ENCODE measurements around the gene ADAP1.
"Not testable (repeated sequence)": the region's sequence is repeated elsewhere in the genome, so short reads cannot be mapped to it uniquely, and the experiment has no call there.

Gene ADAP1

GRCh38 chr7:959740-960139 lies 5.3 kb upstream of the ADAP1 start:
- H3K36me3 ChIP-seq (ENCODE audit: control insufficient read depth, insufficient read depth, low read length); H3K27me3 ChIP-seq (ENCODE audit: control insufficient read depth, insufficient read depth, low read length); H3K9ac ChIP-seq (ENCODE audit: low read depth, low read length); H3K4me1 ChIP-seq (ENCODE audit: control insufficient read depth, insufficient read depth, low read length); H3K4me3 ChIP-seq (ENCODE audit: low read depth, low read length); H3K9me3 ChIP-seq (ENCODE audit: control insufficient read depth, insufficient read depth, low read length): not testable (repeated sequence)

DNA sequence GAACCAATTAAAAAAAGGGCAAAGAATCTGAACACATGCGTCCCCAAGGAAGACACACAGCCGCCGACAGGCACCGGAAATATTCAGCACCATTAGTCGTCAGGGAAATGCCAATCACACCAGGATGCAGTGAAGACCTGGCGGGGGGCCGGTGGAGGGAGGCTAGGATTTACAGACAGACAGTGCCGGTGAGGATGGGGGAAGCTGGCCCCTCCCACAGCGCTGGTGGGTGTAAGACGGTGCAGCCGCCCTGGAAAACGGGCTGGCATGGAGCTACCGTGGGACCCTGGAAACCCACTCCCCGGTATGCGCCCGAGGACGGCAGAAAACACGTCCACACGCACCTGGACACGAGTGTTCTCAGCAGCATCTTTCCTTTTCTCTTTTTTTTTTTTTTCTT lies 4.8 kb upstream of the ADAP1 start:
- H3K9me3 ChIP-seq (ENCODE audit: control insufficient read depth, insufficient read depth, low read length) = no peaks in the 10 kb centered on the region
- no peak overlapping the region for H3K4me3 ChIP-seq (ENCODE audit: low read depth, low read length)
- no peaks in the 10 kb centered on the region for H3K36me3 ChIP-seq (ENCODE audit: control insufficient read depth, insufficient read depth, low read length)
- H3K9ac ChIP-seq (ENCODE audit: low read depth, low read length) = no peak overlapping the region
- H3K4me1 ChIP-seq (ENCODE audit: control insufficient read depth, insufficient read depth, low read length) = peaks cover 2% of the 10 kb centered on the region
- peaks cover 3% of the 10 kb centered on the region for H3K27me3 ChIP-seq (ENCODE audit: control insufficient read depth, insufficient read depth, low read length)

DNA sequence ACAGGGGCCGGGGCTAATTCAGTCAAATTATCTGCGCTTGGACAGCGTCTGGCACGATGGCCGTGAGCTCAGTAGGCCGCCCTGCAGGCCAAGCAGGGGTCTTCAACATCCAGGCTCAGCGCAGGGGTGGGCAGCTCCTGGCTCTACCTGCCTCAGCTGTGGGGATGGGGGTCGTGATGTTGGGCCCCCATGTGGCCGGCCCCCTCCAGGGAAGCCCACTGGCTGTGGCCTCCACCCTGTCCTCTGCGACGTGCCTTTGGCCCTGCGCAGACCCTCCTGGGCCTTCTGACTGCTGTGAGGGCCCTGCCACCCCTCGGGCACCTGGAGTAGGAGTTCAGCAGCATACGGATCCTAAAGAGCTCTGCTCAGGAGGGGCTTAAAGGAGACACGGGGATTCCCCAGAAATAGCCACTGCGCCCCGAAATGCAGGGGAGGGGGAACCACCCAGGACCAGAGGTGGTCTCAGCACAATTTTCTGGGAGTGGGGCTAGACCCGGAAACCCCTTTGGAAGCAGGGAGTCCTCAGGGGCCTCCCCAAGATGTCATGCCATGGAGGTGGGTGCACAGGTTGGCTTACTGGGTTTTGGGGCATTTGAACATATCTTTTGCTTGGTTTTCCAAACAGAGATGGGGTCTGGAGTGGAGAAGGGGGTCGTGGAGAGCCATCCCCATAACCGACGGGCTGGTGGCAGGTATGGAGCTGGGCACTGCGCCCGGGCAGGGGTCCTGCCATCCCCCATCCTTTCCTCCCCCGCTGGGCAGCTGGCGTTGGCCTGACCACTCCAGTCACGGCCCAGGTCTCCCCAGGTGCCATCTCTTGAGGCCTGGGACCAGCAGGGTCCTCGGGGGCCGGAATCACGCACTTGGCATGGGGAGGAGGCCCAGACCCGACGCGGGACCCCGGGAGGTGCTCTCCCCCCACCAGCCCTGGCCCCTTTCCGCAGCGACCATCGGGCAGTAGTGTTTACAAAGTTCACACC lies 4.0 kb upstream of the ADAP1 start:
- Histone ChIP-seq H3K4me3 (ENCODE audit: low read depth, low read length) (no peak overlapping the region), H3K9me3 (ENCODE audit: control insufficient read depth, insufficient read depth, low read length) (no peaks in the 10 kb centered on the region), H3K36me3 (ENCODE audit: control insufficient read depth, insufficient read depth, low read length) (no peaks in the 10 kb centered on the region), H3K9ac (ENCODE audit: low read depth, low read length) (no peak overlapping the region), H3K4me1 (ENCODE audit: control insufficient read depth, insufficient read depth, low read length) (peaks cover under 1% of the 10 kb centered on the region), H3K27me3 (ENCODE audit: control insufficient read depth, insufficient read depth, low read length) (peaks cover 3% of the 10 kb centered on the region)

GRCh38 chr7:957418-958220 lies 3.1 kb upstream of the ADAP1 start:
- Histone ChIP-seq H3K27me3 (ENCODE audit: control insufficient read depth, insufficient read depth, low read length) (peaks cover 8% of the 10 kb centered on the region), H3K4me1 (ENCODE audit: control insufficient read depth, insufficient read depth, low read length) (no peaks in the 10 kb centered on the region), H3K9me3 (ENCODE audit: control insufficient read depth, insufficient read depth, low read length) (no peaks in the 10 kb centered on the region)

DNA sequence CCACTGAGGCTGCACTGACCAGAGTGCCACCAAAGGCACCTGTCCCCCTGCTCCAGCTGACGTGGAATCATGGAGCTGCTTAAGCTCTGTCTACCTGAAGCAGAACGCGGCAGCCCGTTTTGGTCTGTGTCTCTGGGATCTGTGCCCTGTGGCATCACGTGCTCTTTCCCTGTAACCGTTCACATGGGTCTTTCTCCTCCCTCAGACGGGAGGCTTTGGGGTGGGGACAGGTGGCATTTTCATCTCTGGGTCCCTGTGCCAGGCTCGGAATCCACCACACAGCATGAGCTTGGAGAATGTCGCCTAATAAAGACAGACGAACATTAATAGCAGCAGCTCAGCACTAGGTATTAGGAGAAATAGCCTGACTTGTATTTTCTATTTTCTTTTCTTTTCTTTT lies 1.6 kb upstream of the ADAP1 start:
- no peak overlapping the region for H3K4me3 ChIP-seq (ENCODE audit: low read depth, low read length)
- H3K9me3 ChIP-seq (ENCODE audit: control insufficient read depth, insufficient read depth, low read length) = no peaks in the 10 kb centered on the region
- H3K9ac ChIP-seq (ENCODE audit: low read depth, low read length) = no peak overlapping the region
- H3K4me1 ChIP-seq (ENCODE audit: control insufficient read depth, insufficient read depth, low read length) = no peaks in the 10 kb centered on the region
- peaks cover 8% of the 10 kb centered on the region for H3K27me3 ChIP-seq (ENCODE audit: control insufficient read depth, insufficient read depth, low read length)
- no peaks in the 10 kb centered on the region for H3K36me3 ChIP-seq (ENCODE audit: control insufficient read depth, insufficient read depth, low read length)

More at GRCh38 chr7:957418-958220, 3.1 kb upstream of the ADAP1 start:
- Histone ChIP-seq H3K36me3 (ENCODE audit: control insufficient read depth, insufficient read depth, low read length) (no peaks in the 10 kb centered on the region), H3K4me3 (ENCODE audit: low read depth, low read length) (no peak overlapping the region), H3K9ac (ENCODE audit: low read depth, low read length) (no peak overlapping the region)

DNA sequence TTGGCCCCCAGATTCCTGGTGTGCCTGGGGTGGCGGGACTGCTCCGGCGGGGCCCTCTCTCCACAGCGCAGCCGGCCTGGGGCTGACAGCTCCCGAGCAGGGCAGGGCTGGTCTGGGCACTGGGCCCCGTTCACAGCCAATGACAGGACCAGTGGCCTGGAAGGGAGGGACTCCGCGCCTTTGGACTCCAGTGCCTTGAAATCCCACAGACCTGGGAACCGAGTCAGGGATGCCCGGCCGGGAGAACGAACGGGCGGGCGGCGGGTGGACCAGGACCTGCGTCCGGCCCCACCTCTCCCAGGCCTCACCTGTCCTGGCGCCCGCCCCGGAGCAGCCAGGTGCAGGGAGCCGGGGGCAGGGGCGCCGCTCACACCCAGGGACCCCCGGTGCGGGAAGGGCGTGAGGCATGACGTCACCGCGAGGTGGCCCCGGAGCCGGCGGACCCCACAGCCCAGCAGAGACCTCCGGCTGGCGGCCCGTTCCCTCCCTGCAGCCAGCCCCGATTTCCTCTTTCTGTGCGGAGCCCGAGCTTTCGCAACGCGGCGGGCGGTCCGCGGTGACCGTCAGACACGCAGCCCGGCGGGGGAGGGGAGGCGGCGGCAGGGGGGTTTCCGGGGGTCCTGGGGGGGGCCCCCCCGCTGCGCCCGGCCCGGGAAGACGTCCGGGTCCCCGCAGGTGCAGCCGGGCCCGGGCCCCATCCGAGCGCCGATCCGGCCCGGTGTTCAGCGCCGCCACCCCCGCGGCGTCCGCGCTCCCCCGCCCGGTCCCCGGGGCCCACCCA lies 743 bp downstream of the ADAP1 start:
- H3K4me1 ChIP-seq (ENCODE audit: control insufficient read depth, insufficient read depth, low read length) = no peaks in the 10 kb centered on the region
- H3K9me3 ChIP-seq (ENCODE audit: control insufficient read depth, insufficient read depth, low read length) = no peaks in the 10 kb centered on the region
- H3K9ac ChIP-seq (ENCODE audit: low read depth, low read length) = no peak overlapping the region
- peaks cover 8% of the 10 kb centered on the region for H3K27me3 ChIP-seq (ENCODE audit: control insufficient read depth, insufficient read depth, low read length)
- no peaks in the 10 kb centered on the region for H3K36me3 ChIP-seq (ENCODE audit: control insufficient read depth, insufficient read depth, low read length)
- peak overlapping the region; percentile 37 for H3K4me3 ChIP-seq (ENCODE audit: low read depth, low read length)

DNA sequence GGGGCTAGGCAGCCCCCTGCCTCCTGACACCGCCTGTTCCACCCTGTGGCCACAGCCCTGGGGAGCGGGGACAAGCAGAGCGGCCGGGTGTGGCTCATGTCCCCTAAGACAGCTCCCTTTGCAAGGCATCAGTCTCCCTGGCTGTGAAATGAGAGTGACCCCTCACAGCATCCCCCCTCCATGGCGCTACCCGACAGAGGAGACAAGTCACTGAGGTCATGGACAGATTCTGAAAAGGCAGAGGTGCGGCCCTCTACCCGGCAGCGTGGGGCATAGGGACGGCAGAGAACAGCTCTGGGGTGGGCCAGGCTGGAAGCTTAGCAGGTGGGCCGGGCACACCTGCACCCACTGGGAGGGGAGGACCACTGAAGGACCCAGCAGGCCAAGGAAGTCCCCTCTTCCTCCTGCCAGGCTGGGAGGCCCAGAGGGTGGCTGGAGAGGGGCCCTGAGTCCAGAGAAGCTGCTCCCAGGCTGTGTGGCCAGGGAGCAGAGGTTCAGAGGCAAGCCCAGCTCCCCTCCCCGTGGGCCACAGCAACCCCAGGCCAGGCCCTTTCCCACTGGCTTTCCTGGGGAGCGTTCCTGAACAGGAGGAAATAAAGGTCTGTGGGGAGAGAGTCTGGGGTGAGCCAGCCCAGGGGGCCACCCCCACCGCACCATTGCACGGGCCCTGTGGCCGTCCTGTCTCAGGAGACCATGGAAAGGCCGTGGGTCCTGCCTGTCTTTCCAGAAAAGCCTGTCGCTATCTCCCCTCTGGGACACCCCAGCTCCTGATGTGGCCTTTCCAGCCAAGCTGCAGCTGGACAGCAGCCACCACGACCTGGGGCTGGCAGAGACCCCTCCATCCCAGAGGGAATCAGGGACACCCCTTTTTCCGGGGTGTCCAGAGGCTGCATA lies 1.7 kb downstream of the ADAP1 start:
- Histone ChIP-seq H3K36me3 (ENCODE audit: control insufficient read depth, insufficient read depth, low read length) (no peaks in the 10 kb centered on the region), H3K9ac (ENCODE audit: low read depth, low read length) (no peak overlapping the region), H3K9me3 (ENCODE audit: control insufficient read depth, insufficient read depth, low read length) (no peaks in the 10 kb centered on the region), H3K27me3 (ENCODE audit: control insufficient read depth, insufficient read depth, low read length) (peaks cover 8% of the 10 kb centered on the region), H3K4me3 (ENCODE audit: low read depth, low read length) (peak overlapping the region; percentile 37), H3K4me1 (ENCODE audit: control insufficient read depth, insufficient read depth, low read length) (no peaks in the 10 kb centered on the region)

- H3K9ac ChIP-seq (ENCODE audit: low read depth, low read length) = no peak overlapping the region
- H3K9me3 ChIP-seq (ENCODE audit: control insufficient read depth, insufficient read depth, low read length) = no peaks in the 10 kb centered on the region
- H3K4me3 ChIP-seq (ENCODE audit: low read depth, low read length) = no peak overlapping the region
- no peaks in the 10 kb centered on the region for H3K36me3 ChIP-seq (ENCODE audit: control insufficient read depth, insufficient read depth, low read length)
- H3K27me3 ChIP-seq (ENCODE audit: control insufficient read depth, insufficient read depth, low read length) = peaks cover 8% of the 10 kb centered on the region
- no peaks in the 10 kb centered on the region for H3K4me1 ChIP-seq (ENCODE audit: control insufficient read depth, insufficient read depth, low read length)
Observed at GRCh38 chr7:951881-952547, 2.5 kb downstream of the ADAP1 start.

DNA sequence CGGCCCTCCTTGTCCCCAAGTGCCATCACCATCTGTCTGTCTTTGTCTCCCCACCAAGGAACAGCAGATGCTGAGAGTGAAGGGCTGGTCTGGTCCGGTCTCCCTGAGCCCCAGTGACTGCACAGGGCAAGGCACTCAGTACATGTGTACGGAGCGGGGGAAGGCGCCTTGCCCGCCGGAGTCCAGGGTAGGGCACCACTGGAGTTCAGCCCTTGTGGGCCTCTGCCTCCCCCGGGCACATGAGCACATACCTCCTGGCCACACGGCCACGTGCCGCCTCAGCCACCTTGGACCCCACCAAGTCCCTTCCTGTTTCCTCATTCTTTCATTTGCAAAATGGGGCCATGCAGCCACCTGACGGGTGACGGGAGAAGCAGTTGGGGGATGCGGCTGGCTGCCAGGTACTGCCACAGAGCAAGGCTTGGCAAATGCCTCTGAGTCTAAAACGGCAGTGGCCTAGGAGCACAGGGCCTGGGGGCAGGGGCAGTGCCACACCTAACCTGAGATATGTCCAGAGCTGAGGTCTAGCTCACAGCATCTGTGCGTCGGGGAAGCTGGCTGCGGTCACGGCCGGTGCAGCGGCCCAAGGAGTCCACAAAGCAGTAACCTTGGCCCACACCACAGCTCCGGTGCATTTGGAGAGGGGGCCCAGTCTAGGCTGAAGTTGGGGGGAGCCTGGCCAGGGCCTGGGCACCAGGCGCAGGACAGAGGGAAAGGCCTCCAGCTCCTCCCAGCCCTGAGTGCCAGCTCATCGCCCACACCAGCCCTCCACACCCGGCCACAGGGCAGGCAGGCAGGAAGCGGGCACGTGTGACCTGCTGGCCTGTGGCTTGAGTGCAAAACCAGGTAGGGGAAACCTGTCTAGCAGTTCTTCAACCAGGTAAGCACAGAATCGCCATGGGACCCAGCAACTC lies 5.2 kb downstream of the ADAP1 start:
- Histone ChIP-seq H3K4me1 (ENCODE audit: control insufficient read depth, insufficient read depth, low read length) (no peaks in the 10 kb centered on the region), H3K9me3 (ENCODE audit: control insufficient read depth, insufficient read depth, low read length) (no peaks in the 10 kb centered on the region), H3K27me3 (ENCODE audit: control insufficient read depth, insufficient read depth, low read length) (peaks cover 4% of the 10 kb centered on the region), H3K36me3 (ENCODE audit: control insufficient read depth, insufficient read depth, low read length) (no peaks in the 10 kb centered on the region), H3K4me3 (ENCODE audit: low read depth, low read length) (no peak overlapping the region), H3K9ac (ENCODE audit: low read depth, low read length) (no peak overlapping the region)
